GM12878 (cell line): ENCODE results near the gene SNRPA. TPM values are rescaled to one million over a fixed set of nuclear protein-coding genes. Genes with fewer than 3 reads are reported as not detected.

ENCODE experiments used
- ATAC-seq: fragments of 200-7000 bp; cut with Tn5 transposase; 3 replicates; pipeline ENCODE4 v1.9.1; 2020; ENCODE audit warnings: mild to moderate bottlenecking, moderate library complexity
- BruUV-seq: library from RNA; stranded (reverse); fragments of 400-500 nt; replicated peaks from 2 replicates; lab custom pipeline; 2021; lab: Mats Ljungman, UMichigan
- CTCF ChIA-PET: fragments of 300-600 bp; sonication (Branson Sonifier 250); formaldehyde crosslinking; extraction: SDS; loops from one replicate; lab custom pipeline; 2021; ENCODE audit warnings: inconsistent platforms; lab: Yijun Ruan, JAX
- POLR2A ChIA-PET: fragments of 350-600 bp; formaldehyde crosslinking; extraction: SDS; loops from one replicate; lab custom pipeline; 2021; ENCODE audit warnings: inconsistent platforms; lab: Charles Lee
- RAD21 ChIA-PET: fragments of 300-600 bp; sonication (Branson Sonifier 250); formaldehyde crosslinking; loops from one replicate; lab custom pipeline; 2023; ENCODE audit warnings: antibody characterized with exemption; ENCODE audit not compliant: unreplicated experiment; lab: Charles Lee
- SMC1A ChIA-PET: fragments of 300-600 bp; sonication (Branson Sonifier 250); formaldehyde crosslinking; loops from one replicate; lab custom pipeline; 2023; ENCODE audit not compliant: unreplicated experiment, uncharacterized antibody; lab: Charles Lee
- DNase-seq: peaks from one replicate; pipeline ENCODE4 v3.0.0-alpha.2; 2011; ENCODE audit warnings: low read depth, low spot score
- FAIRE-seq: peaks from 3 replicates; lab custom pipeline; 2011; peaks lifted over from hg19 to GRCh38; lab: Jason Lieb, UNC
- H2AFZ ChIP-seq: 2 replicates; pipeline ENCODE4 v1.6.0; 2011; ENCODE audit warnings: low read depth, low read length, control low read depth; ENCODE audit not compliant: control insufficient read depth
- H3K27ac ChIP-seq: 2 replicates; pipeline ENCODE4 v1.5.1; 2011; ENCODE audit warnings: control low read depth; ENCODE audit not compliant: control insufficient read depth, insufficient read depth
- H3K27me3 ChIP-seq, 2 experiments: replicated peaks in 1 of 2; 2 replicates each; pipeline versions ENCODE4 v1.6.0 to v1.6.1; 2011; ENCODE audit warnings: low read length in 1 of 2; ENCODE audit not compliant: control insufficient read depth in 2 of 2, insufficient read depth in 2 of 2
- H3K36me3 ChIP-seq, 2 experiments: 2 replicates each; pipeline ENCODE4 v1.5.1; 2011; ENCODE audit warnings: low read length in 1 of 2; ENCODE audit not compliant: control insufficient read depth in 2 of 2, insufficient read depth in 2 of 2
- H3K4me1 ChIP-seq: 2 replicates; pipeline ENCODE4 v1.6.1; 2011; ENCODE audit warnings: mild to moderate bottlenecking, low read length, moderate library complexity, mixed read lengths; ENCODE audit not compliant: control insufficient read depth, insufficient read depth
- H3K4me2 ChIP-seq: 2 replicates; pipeline ENCODE4 v1.6.0; 2011; ENCODE audit warnings: control low read depth; ENCODE audit not compliant: control insufficient read depth, insufficient read depth
- H3K4me3 ChIP-seq: fragments of 200-600 bp; sonication (generic); 2 replicates; pipeline ENCODE4 v1.5.1; 2016
- H3K79me2 ChIP-seq: 2 replicates; pipeline ENCODE4 v1.6.0; 2011; ENCODE audit warnings: low read length; ENCODE audit not compliant: control insufficient read depth, insufficient read depth
- H3K9ac ChIP-seq: 2 replicates; pipeline ENCODE4 v1.8.0; 2011; ENCODE audit warnings: low read length, control low read depth, mixed read lengths; ENCODE audit not compliant: control insufficient read depth, insufficient read depth
- H3K9me3 ChIP-seq: replicated peaks from 3 replicates; pipeline ENCODE4 v1.5.1; 2011; ENCODE audit warnings: mild to moderate bottlenecking, low read length; ENCODE audit not compliant: control insufficient read depth, insufficient read depth
- H4K20me1 ChIP-seq: 2 replicates; pipeline ENCODE4 v1.6.0; 2011; ENCODE audit not compliant: control insufficient read depth, insufficient read depth
- CEBPB ChIP-seq, 2 experiments: fragments of 150-350 bp in 1 of 2; IDR thresholded peaks; 2 replicates each; pipeline ENCODE4 v1.6.1; 2012 to 2014; ENCODE audit warnings: low read depth in 2 of 2, low read length in 2 of 2, borderline replicate concordance in 1 of 2, inconsistent platforms in 1 of 2
- CHD4 ChIP-seq: fragments of 200-600 bp; sonication (generic); IDR thresholded peaks from 2 replicates; pipeline ENCODE4 v1.6.1; 2016; ENCODE audit warnings: mild to moderate bottlenecking
- EED ChIP-seq: sonication (generic); IDR thresholded peaks from 2 replicates; pipeline ENCODE4 v1.6.1; 2016; ENCODE audit warnings: antibody characterized with exemption, low read depth
- KDM1A ChIP-seq: fragments of 200-600 bp; sonication (generic); IDR thresholded peaks from 2 replicates; pipeline ENCODE4 v1.6.1; 2016; ENCODE audit warnings: borderline replicate concordance
- MEF2B ChIP-seq: fragments of 450-650 bp; IDR thresholded peaks from 2 replicates; pipeline ENCODE4 v1.6.1; 2018; ENCODE audit warnings: mild to moderate bottlenecking, moderate library complexity; ENCODE audit not compliant: partially characterized antibody, poor library complexity, severe bottlenecking
- MTA2 ChIP-seq: fragments of 450-650 bp; IDR thresholded peaks from 2 replicates; pipeline ENCODE4 v1.6.1; 2016; ENCODE audit warnings: low read depth, mild to moderate bottlenecking, moderate library complexity
- TARDBP ChIP-seq: IDR thresholded peaks from 2 replicates; pipeline ENCODE4 v1.6.1; 2016; ENCODE audit warnings: borderline replicate concordance
- TCF12 ChIP-seq: IDR thresholded peaks from 2 replicates; pipeline ENCODE4 v1.6.1; 2011; ENCODE audit warnings: low read depth, mild to moderate bottlenecking, low read length
- ZSCAN29 ChIP-seq: fragments of 450-650 bp; IDR thresholded peaks from 2 replicates; pipeline ENCODE4 v1.6.1; 2017; ENCODE audit warnings: mild to moderate bottlenecking, moderate library complexity
- WGBS: methylation state at CpG from one replicate; pipeline ENCODE4 v1.1.6; 2016; ENCODE audit warnings: low lambda C conversion rate; ENCODE audit not compliant: insufficient replicate concordance, insufficient coverage; ENCODE audit errors: missing lambda C conversion rate; 5-methylcytosine and 5-hydroxymethylcytosine counted together
- in situ Hi-C: fragments of 300-500 bp; cut with MboI; formaldehyde crosslinking; loops from 9 replicates; pipeline ENCODE4 v1.14.3; 2018; ENCODE audit warnings: mixed read lengths
- intact Hi-C: fragments of 100-400 bp; cut with micrococcal nuclease; formaldehyde crosslinking; loops from one replicate; pipeline ENCODE4 v1.14.2; 2022; ENCODE audit not compliant: unreplicated experiment
- polyA plus RNA-seq, 11 experiments: library from polyadenylated mRNA; depleted of rRNA in 4 of 11; unstranded in 6 of 11; stranded (reverse) in 5 of 11; fragments of >200 nt; fragmentation: Nextera tagmentation in 4 of 11; fragmentation: Illumina TruSeq in 1 of 11; extraction: Ambion mirVana in 4 of 11; extraction: Trizol in 1 of 11; gene quantifications; 1 replicate in 1 of 11; 2 replicates in 10 of 11; pipeline versions ENCODE4 v1.2.1 to v1.2.3, GENCODE V29; 2011 to 2016; ENCODE audit warnings: inconsistent platforms in 2 of 11, missing spikeins in 2 of 11, low read depth in 1 of 11
- total RNA-seq, 4 experiments: library from RNA; depleted of rRNA in 3 of 4; stranded (reverse); fragments of >200 nt in 3 of 4; fragmentation: Illumina TruSeq in 1 of 4; extraction: Trizol in 1 of 4; gene quantifications; 2 replicates each; pipeline versions ENCODE4 v1.2.1 to v1.2.3, GENCODE V29; 2013 to 2021

The SNRPA gene
- total and polyA plus RNA-seq, 10 of the 15 experiments (the other 5 are each of a cell fraction or from before 2014, with no cell fraction given) = 14.8 to 299 (median 202) TPM

DNA sequence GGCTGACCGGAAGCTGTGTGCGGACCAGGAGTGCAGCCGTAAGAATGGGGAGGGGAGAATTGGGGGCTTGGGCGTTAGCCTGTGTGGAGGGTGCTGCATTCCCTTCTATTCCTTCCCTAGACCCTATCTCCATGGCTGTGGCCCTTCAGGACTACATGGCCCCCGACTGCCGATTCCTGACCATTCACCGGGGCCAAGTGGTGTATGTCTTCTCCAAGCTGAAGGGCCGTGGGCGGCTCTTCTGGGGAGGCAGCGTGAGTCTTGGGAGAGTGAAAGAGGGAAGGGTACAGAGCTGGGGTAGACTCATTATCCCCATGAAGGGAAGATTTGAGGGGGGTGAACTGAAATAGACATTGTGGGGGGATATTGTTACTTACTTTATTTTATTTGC, 24.6 kb downstream of the SNRPA start (continued):
- TF ChIP-seq CEBPB (IDR thresholded peaks at IDR 0.05; ENCODE audit: borderline replicate concordance in 1 of 2, low read depth in 2 of 2, low read length in 2 of 2) (no peak), TARDBP (no peak), TCF12 (no peak), KDM1A (no peak), MTA2 (no peak), EED (no peak), ZSCAN29 (no peak)

DNA sequence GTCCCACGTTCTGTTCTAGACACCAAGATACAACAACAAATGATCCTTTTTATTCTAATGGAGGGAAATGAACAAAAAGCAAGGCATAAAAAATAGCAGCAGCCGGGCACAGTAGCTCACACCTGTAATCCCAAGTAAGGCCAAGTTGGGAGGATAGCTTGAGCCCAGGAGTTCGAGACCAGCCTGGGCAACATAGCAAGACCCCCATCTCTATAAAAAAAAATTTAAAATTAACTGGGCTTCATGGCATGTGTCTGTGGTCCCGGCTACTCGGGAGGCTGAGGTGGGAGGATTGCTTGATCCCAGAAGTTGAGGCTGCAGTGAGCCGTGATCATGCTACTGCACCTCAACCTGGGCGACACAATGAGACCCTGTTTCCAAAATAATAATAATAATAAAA, 25.4 kb downstream of the SNRPA start:
- Histone ChIP-seq H3K9ac (peak overlapping the region; percentile 36; the same call in 1 of the 2 replicates), H3K4me2 (peak overlapping the region; percentile 84), H3K4me3 (no peak overlapping the region), H3K27ac (peak overlapping the region; percentile 71), H3K9me3 (no peaks in the 10 kb centered on the region; the same call in 2 of the 3 replicates), H3K4me1 (peaks cover 38% of the 10 kb centered on the region), H3K79me2 (peaks cover 11% of the 10 kb centered on the region), H4K20me1 (no peaks in the 10 kb centered on the region), H3K27me3 (no peaks in the 10 kb centered on the region), H3K36me3 (no peaks in the 10 kb centered on the region), H2AFZ (no peak overlapping the region)
- ATAC-seq = no peak
- DNase-seq = no peak
- ChIA-PET POLR2A (interaction anchor here (0.9 to 8.1 kb wide), 7 partner anchors 16 to 60 kb away, joined by 3 to 331 read pairs (median 23); partner anchors contain the start of genes ACTMAP, COQ8B, EGLN2 and ITPKC), RAD21 (interaction anchor here (1.3 to 7.6 kb wide), 6 partner anchors 21 to 113 kb away, joined by 3 to 291 read pairs (median 27); partner anchors contain the start of genes ACTMAP, EGLN2 and SNRPA), SMC1A (interaction anchor here (0.6 to 11.2 kb wide), 9 partner anchors 15 to 674 kb away, joined by 3 to 256 read pairs (median 12); partner anchors contain the start of genes ACTMAP, COQ8B, EGLN2 and ITPKC), CTCF (interaction anchor here (1.2 to 4.6 kb wide), 6 partner anchors 16 to 113 kb away, joined by 3 to 72 read pairs (median 8); partner anchors contain the start of genes ACTMAP, COQ8B, EGLN2 and ITPKC)
- no peak for TF ChIP-seq CEBPB (IDR thresholded peaks at IDR 0.05; ENCODE audit: borderline replicate concordance in 1 of 2, low read depth in 2 of 2, low read length in 2 of 2)
- TF ChIP-seq CHD4 = no peak
- no peak for TF ChIP-seq MEF2B
- 83% methylated on average over 7 of the region's 7 CpGs for WGBS
- in situ Hi-C loops (no loop called here), intact Hi-C loops (no loop called here)
- BruUV-seq = no TSS peak
- no peak for FAIRE-seq
